Smooth muscle cell (in vitro differentiated cells): ENCODE data around the gene ALDH1A3. TPM values are rescaled to one million over a fixed set of nuclear protein-coding genes. Genes with fewer than 3 reads are reported as not detected.

Source experiments
- DNase-seq: peaks from one replicate; lab custom pipeline; 2025; ENCODE audit not compliant: unreplicated experiment; lab: John Stamatoyannopoulos, UW
- H2AFZ ChIP-seq: fragments of 200-600 bp; sonication (generic); 2 replicates; pipeline ENCODE4 v1.6.0; 2016; ENCODE audit warnings: antibody characterized with exemption, low read depth, mild to moderate bottlenecking
- H3F3A ChIP-seq: fragments of 200-600 bp; sonication (generic); 2 replicates; pipeline ENCODE4 v1.6.0; 2017; ENCODE audit warnings: antibody characterized with exemption, low read depth
- H3K27ac ChIP-seq: fragments of 200-600 bp; sonication (generic); 2 replicates; pipeline ENCODE4 v1.5.1; 2016; ENCODE audit warnings: low read depth, mild to moderate bottlenecking
- H3K27me3 ChIP-seq: fragments of 200-600 bp; sonication (generic); 2 replicates; pipeline ENCODE4 v1.6.1; 2016; ENCODE audit warnings: low read depth, mild to moderate bottlenecking
- H3K36me3 ChIP-seq: fragments of 200-600 bp; sonication (generic); 2 replicates; pipeline ENCODE4 v1.5.1; 2016; ENCODE audit warnings: low read depth
- H3K4me1 ChIP-seq: fragments of 200-600 bp; sonication (generic); 2 replicates; pipeline ENCODE4 v1.5.1; 2016; ENCODE audit warnings: low read depth
- H3K4me2 ChIP-seq: fragments of 200-600 bp; sonication (generic); 2 replicates; pipeline ENCODE4 v1.6.0; 2016; ENCODE audit warnings: mild to moderate bottlenecking
- H3K4me3 ChIP-seq: fragments of 200-600 bp; sonication (generic); 2 replicates; pipeline ENCODE4 v1.5.1; 2016; ENCODE audit warnings: mild to moderate bottlenecking
- H3K79me2 ChIP-seq: fragments of 200-600 bp; sonication (generic); 2 replicates; pipeline ENCODE4 v1.6.0; 2016; ENCODE audit warnings: low read depth, mild to moderate bottlenecking
- H3K9ac ChIP-seq: fragments of 200-600 bp; sonication (generic); 2 replicates; pipeline ENCODE4 v1.6.0; 2016; ENCODE audit warnings: low read depth
- H3K9me3 ChIP-seq: fragments of 200-600 bp; sonication (generic); replicated peaks from 2 replicates; pipeline ENCODE4 v1.5.1; 2016; ENCODE audit warnings: low read depth
- H4K20me1 ChIP-seq: fragments of 200-600 bp; sonication (generic); 2 replicates; pipeline ENCODE4 v1.6.0; 2016; ENCODE audit warnings: low read depth
- CTCF ChIP-seq: fragments of 200-600 bp; sonication (generic); IDR thresholded peaks from 2 replicates; pipeline ENCODE4 v1.5.1; 2017; ENCODE audit warnings: borderline replicate concordance, mild to moderate bottlenecking, antibody characterized with exemption; ENCODE audit not compliant: insufficient read depth, poor library complexity, severe bottlenecking
- WGBS: methylation state at CpG from one replicate; pipeline ENCODE4 v1.1.7; 2016; ENCODE audit warnings: low lambda C conversion rate; 5-methylcytosine and 5-hydroxymethylcytosine counted together
- polyA plus RNA-seq: library from polyadenylated mRNA; unstranded; fragments of >200 nt; fragmentation: Nextera tagmentation; extraction: Ambion mirVana; gene quantifications from 2 replicates; pipeline ENCODE4 v1.2.1, GENCODE V29; 2016
- total RNA-seq: library from RNA; depleted of rRNA; stranded (reverse); fragments of >200 nt; gene quantifications from 2 replicates; pipeline ENCODE4 v1.2.3, GENCODE V29; 2014

Gene ALDH1A3
- total and polyA plus RNA-seq, 2 experiments from 2014 or later = 1.3 to 1.6 TPM

DNA sequence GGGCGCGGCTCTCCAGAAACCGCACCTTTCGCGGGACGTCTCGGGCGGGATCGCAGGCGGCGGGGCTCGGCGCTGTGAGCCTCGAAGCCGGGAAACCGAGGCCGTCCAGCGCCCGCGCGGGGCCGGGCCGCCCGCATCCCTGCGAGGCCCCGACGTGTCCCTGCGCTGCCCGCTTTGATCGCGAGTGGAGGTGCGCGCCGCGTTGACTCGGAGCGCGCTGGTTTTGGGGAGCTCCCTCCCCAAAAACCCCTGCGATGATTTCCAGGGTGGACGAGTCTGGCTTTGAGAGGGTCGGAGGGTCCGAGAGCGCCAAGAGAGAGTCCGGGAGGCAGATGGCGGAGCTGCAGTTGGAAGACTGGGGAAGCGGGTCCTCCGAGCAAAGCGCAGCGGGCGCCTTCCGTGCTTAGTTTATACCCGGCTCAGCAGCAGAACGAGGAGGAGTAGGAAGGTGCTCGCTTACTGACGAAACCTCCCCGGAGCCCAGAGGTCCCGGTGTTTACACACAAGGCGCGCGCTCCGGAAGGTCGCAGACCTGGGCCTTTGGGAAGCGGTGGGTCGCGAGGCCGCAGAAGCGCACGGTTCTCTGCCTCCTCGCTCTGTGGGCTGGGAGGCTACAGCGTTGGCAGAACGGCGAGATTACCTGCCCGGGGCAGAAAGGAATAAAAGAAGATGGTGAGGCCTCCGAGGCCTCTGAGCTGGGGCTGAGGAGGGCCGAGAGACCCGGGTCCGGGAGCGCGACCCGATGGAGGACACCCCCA is 687 bp downstream of the ALDH1A3 start:
- Histone ChIP-seq H3K4me1 (no peaks in the 10 kb centered on the region), H3K9me3 (no peaks in the 10 kb centered on the region), H3F3A (no peaks in the 10 kb centered on the region), H2AFZ (no peak overlapping the region), H3K9ac (no peak overlapping the region), H3K27me3 (peaks cover 94% of the 10 kb centered on the region), H3K79me2 (no peaks in the 10 kb centered on the region), H3K27ac (no peak overlapping the region), H3K4me2 (peak overlapping the region; percentile 88), H3K36me3 (no peaks in the 10 kb centered on the region), H3K4me3 (peak overlapping the region; percentile 45), H4K20me1 (no peaks in the 10 kb centered on the region)
- DNase-seq = no peak
- WGBS = 3% methylated on average over 77 of the region's 80 CpGs
- no peak for TF ChIP-seq CTCF

GRCh38 chr15:100880897-100881242 is 1.2 kb downstream of the ALDH1A3 start:
- Histone ChIP-seq H3K4me1 (no peaks in the 10 kb centered on the region), H3K27me3 (peaks cover 92% of the 10 kb centered on the region), H3K4me3 (peak overlapping the region; percentile 45), H3K9ac (no peak overlapping the region), H3K36me3 (no peaks in the 10 kb centered on the region), H2AFZ (no peak overlapping the region), H3K79me2 (no peaks in the 10 kb centered on the region), H3K4me2 (no peak overlapping the region), H3F3A (no peaks in the 10 kb centered on the region), H4K20me1 (no peaks in the 10 kb centered on the region), H3K9me3 (no peaks in the 10 kb centered on the region), H3K27ac (no peak overlapping the region)
- WGBS = 32% methylated on average over 10 of the region's 10 CpGs
- TF ChIP-seq CTCF = no peak
- DNase-seq = no peak

- H3K9ac ChIP-seq = no peak overlapping the region
- no peaks in the 10 kb centered on the region for H4K20me1 ChIP-seq
- H3K79me2 ChIP-seq = no peaks in the 10 kb centered on the region
- H3K27ac ChIP-seq = no peak overlapping the region
- no peaks in the 10 kb centered on the region for H3K9me3 ChIP-seq
- TF ChIP-seq CTCF = no peak
- no peak overlapping the region for H2AFZ ChIP-seq
- H3K4me1 ChIP-seq = no peaks in the 10 kb centered on the region
- H3K4me2 ChIP-seq = no peak overlapping the region
- 91% methylated on average over 14 of the region's 14 CpGs for WGBS
- no peak overlapping the region for H3K4me3 ChIP-seq
- no peak for DNase-seq
- H3K36me3 ChIP-seq = no peaks in the 10 kb centered on the region
- H3F3A ChIP-seq = no peaks in the 10 kb centered on the region
- H3K27me3 ChIP-seq = peaks cover 88% of the 10 kb centered on the region
These were observed 2.1 kb downstream of the ALDH1A3 start for GRCh38 chr15:100881573-100882336.
